Measurements from ENCODE around the gene STAC3.

GRCh38 chr12:57194253-57194652 is 56.7 kb downstream of the STAC3 start:
- TF ChIP-seq CTCF (IDR thresholded peaks at IDR 0.05) (no peak), MAX (CRISPR knock-in tag; IDR thresholded peaks at IDR 0.05) (no peak), TP53 (CRISPR knock-in tag; IDR thresholded peaks at IDR 0.05) (no peak), ZNF512 (CRISPR knock-in tag; IDR thresholded peaks at IDR 0.05; ENCODE audit: borderline replicate concordance) (no peak), RELA (CRISPR knock-in tag; IDR thresholded peaks at IDR 0.05; ENCODE audit: borderline replicate concordance) (no peak), TEAD4 (CRISPR knock-in tag; IDR thresholded peaks at IDR 0.05) (no peak), ZNF423 (CRISPR knock-in tag; IDR thresholded peaks at IDR 0.05) (no peak), ZNF671 (CRISPR knock-in tag; IDR thresholded peaks at IDR 0.05) (no peak), NR1H2 (CRISPR knock-in tag; IDR thresholded peaks at IDR 0.05) (no peak), HMGXB4 (CRISPR knock-in tag; IDR thresholded peaks at IDR 0.05) (no peak)
